ENCODE data around the gene PLIN4.

GRCh38 chr19:4559569-4559968, 41.3 kb upstream of the PLIN4 start, which contains the start of gene SEMA6B:
- TF ChIP-seq CTCF (IDR thresholded peaks at IDR 0.05) (no peak), ZFX (IDR thresholded peaks at IDR 0.05; ENCODE audit: borderline replicate concordance) (no peak)

All from 22Rv1 (cell line).